ENCODE results near the gene C1orf167.
A peak's percentile ranks its signal among the peaks of the same experiment; 100 is the strongest.

C1orf167 gene

GRCh38 chr1:11787804-11788436, 25.9 kb downstream of the C1orf167 start:
- no peak for DNase-seq

GRCh38 chr1:11788549-11789053, 26.6 kb downstream of the C1orf167 start:
- no peak for DNase-seq

GRCh38 chr1:11789126-11790067, 27.4 kb downstream of the C1orf167 start:
- DNase-seq = no peak

GRCh38 chr1:11790101-11790879, 28.3 kb downstream of the C1orf167 start:
- DNase-seq = no peak

DNA sequence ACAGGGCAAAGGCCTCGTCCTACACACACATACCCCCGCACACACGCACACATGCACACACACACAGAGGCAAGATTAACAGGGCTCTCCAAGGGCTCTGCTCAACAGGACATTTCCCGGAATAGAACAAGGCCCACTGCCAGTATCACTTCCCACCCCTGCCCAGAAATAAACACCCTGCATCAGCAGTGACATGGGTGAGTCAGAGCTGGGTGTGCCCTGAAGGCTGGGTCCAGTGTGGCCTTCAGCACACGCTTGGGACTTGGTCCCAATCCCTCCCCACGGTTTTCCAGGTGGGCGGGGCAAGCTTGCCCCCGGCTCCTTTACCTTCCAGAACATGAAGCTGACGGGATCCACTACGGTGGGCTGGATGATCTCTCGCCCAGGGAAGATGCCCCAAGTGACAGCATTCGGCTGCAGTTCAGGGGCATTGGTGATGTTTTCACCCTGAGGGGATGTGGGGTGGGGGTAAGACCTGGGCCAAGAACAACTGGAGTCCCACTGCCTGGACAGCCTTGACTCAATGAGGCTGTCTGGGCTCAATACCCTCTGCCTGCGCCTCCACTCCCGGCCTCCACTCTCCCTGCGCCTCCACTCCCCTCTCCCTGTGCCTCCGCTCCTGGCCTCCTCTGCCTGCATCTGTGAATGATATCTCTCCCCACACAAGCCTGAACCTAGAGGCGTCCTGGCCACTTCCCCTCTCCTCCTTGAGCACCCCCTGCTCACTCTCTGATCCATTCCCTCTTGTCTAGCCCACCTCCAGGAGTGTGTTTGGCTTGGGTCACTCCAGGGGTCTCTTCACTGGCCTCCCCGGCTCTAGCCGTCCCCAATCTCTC, 29.1 kb downstream of the C1orf167 start:
- DNase-seq = no peak

DNA sequence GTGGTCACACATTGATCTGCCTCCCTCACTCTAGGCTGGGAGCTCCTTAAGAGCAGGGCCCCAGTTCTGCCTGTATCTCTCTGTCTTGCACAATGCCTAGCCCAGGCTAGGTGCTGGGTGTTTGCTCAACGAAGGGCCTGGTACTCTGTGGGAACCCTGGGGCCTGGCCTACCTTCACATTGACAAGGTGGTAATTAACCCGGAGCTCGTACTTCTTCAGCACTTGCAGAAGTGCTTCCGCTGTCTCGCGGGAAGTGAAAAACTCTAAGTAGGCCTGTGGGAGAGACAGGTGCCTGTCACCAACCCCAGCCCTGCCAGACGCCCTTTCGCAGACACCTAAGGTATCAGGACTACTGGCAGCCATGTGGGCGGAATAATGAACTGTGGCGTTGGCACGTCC, 30.1 kb downstream of the C1orf167 start:
- no peak for DNase-seq

DNA sequence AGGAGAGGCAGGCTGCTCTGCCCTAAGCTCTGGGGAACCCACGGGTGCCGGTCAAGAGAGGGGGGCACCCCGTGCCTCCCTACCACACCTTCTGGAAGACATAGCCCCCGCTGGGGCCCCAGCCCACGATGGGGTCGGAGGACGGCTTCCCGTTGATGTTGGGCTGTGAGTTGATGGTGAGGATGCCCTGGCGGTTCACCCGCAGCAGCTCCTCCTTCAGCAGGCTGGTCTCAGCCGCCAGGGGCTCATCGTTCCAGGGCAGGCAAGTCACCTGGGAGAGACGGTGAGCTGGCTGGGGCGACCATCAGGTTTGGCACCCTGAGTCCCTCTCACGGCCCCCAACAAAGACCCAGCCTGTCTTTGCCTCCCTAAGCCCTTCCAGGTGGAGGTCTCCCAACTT, 31.8 kb downstream of the C1orf167 start:
- no peak for DNase-seq

DNA sequence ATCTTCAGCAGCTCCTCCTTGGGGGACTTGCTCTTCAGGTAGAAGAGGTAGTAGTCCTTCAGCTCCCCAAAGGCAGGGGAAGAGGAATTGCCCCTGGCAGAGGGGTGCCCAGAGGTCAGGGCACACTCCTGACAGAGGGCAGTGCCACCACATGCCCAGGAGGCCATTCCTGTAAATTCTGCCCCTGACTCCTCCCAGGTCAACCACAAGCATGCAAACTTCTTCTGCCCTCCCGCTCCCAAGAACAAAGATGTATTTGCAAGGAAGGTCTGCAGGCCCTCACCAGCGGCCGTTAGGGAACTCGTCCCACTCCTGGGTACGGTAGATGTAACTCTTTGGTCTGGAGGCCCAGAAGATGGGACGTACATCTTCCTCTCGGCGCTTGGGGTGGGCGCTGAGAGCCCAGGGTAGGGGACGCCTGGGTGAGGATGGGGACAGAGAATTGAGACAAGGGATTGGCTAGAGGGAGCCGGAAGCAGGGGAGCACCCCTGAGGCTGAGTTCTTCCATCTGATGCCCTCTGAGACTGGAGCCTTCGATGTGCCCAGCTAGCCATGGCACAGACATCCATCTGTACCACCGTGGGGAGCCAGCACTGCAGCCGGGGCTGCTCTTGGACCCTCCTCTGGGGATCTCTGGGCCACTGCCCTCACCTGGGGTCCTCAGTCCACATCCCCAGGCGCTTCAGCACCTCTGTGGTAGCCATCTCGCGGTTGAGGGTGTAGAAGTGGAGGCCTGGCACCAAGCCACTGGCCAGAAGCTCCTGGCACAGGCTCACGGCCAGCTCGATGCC, 32.6 kb downstream of the C1orf167 start:
- no peak for DNase-seq

DNA sequence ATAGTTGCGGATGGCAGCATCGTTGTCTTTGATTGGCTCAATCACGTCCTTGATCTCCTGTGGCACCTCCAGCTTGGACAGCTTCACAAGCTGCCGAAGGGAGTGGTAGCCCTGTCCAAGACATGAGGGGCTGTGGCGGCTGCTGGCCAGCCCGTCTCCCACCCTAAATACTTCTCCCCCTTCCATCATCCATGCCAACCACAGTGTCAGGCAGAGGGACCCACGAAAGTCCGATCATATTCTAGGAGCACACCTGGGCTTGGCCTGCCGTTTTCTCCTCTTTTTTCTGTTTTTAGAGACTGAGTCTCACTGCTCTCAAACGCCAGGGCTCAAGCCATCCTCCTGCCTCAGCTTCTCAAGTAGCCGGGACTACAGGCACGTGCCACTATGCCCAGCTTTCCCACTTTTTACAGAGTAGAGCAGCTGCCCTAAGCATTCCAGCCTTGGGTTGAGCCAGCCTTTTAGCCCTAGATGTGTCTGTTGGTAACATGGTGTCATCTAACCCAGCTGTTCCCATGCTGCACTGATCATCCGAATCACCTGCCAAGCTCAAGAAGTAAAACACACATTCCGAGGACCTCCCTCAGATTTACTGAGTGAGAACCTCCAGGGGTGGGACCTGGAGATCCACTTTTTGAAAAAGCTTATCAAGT, 33.4 kb downstream of the C1orf167 start:
- DNase-seq = no peak

GRCh38 chr1:11796036-11796828, 34.2 kb downstream of the C1orf167 start:
- DNase-seq = no peak

GRCh38 chr1:11797525-11798216, 35.7 kb downstream of the C1orf167 start:
- no peak for DNase-seq

GRCh38 chr1:11799099-11799498, 37.1 kb downstream of the C1orf167 start:
- DNase-seq = no peak

DNA sequence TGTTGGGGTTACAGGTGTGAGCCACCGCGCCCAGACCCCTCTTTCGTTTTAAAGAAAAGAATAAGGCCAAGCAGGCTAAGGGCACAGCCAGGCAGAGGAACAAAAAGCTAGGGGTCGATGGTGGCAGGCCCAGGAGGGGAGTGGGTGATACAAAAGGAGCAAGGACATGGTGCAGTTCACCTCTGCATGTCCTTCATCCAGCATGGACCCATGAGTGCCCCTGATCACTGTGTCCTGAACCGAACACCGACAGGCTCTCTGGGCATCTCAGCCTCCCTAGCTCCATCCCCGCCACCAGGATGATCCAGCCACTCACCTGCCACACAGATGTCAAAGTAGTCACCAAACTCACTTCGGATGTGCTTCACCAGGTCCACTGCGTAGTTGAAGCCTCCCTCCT, 37.9 kb downstream of the C1orf167 start:
- no peak for DNase-seq

DNA sequence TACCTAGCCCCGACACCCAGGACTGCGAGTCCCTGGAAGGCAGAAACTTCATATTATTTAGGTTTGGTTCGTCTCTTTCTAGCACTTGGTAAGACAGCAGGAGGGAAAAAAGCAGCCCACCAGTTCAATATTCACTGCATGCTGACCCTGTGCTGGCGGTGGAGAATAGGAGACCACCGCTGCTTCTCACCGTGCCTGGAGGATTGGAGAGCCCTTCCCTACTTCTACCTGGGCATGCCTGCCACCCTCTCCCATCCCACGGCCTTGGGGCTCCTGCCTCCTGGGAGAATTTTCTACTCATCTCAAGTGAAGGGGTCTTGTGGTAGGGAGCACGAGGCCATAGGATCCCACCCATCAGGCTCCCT, 38.4 kb downstream of the C1orf167 start:
- no peak for DNase-seq

DNA sequence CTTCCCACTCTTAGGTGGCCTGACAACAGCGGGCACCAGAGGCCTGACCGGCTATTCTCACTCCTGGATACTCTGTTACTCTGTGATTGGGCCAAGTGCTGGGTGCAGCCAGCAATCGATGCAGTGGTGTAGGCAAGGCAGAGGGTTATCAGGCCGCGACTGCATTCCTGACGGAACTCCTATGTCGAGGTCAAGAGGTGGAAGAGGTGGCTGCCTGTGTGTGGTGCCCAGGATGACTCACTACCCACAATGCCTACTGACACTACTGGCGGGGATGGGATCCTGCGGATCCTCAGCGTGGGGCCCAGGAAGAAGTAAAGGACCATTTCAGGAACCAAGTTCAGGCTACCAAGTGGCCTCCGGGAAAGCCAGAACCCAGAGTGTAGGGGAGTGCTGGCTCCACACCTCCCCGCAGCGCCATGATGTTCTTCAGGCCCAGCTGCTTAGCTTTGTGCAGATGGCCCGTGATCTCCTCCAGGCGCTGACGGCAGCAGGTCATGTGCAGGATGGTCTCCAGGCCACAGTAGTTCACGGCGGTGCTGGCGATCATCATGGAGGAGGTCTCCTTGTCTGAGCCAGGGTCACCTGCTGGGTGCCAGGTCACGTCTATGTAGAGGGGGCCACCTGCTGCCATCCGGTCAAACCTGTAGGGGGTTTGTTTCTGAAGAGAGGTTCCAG, 38.9 kb downstream of the C1orf167 start:
- DNase-seq = no peak

DNA sequence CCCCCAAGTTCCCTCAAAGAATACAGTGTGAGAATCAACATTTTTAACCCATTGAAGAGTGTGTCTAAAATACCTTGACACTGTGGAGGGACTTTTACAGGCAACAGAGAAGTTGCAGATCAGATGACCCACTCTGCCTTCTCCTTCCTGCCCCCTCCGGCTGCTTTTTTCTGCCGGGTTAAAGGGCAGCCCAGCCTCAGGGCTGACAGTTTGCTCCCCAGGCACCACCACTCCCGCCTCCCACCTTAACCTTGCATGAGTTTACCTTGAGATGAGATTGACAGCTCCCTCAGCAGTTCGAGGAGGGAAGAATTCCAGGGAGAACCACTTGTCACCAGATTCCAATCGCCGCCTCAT, 40.6 kb downstream of the C1orf167 start:
- DNase-seq = no peak

DNA sequence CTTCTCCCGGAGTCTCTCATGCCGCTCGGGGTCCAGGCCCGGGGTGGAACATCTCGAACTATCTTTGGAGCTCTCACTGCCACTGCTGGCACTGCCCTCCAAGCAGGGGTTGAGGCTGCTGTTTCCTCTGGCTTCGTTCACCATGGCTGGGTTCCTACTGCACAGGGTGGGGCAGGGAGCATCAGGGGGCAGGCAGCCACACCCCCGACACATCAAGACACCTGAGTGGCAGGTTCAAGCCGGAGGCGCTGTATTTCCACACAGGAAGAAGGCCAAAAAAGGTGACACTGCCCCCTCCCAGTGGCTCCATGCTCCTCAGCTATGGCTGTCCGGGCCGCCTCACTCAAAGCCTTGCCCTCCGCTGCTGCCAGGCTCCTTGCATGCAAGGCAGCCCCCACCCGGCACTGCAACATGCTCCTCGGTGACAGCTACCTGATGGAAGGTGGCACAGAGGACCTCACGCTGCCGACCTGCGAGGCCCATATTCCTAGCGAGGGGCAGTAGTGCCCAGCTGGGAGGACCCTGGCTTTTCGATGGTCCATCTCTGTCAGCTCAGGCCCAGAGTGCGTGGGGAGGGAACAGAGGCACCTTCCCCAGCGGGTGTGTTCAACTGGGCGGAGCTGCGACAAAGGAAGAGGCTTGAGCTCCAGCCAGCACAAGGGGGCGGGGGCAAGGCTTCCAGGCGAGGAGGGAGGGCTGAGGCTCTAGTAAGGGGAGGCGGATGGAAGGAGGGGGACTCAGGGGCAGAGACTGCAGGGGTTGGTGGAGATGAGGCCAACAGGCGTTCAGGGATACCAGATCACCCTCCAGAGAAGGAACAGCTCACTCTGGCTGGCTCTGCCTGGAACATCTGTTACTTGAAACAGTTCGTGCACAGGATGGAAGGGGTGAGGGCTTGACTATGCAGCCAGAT, 41.2 kb downstream of the C1orf167 start:
- DNase-seq = peak; percentile 66 to 79

Measured in stimulated activated CD4-positive, alpha-beta T cell treated with anti-CD3 and anti-CD28 coated beads, Interleukin-2, amount 100 ng/mL, for 24 hours (primary cell).